Thymus (tissue), 11 donors: Measurements from ENCODE around the gene LY6G5C. TPM values are rescaled to one million over a fixed set of nuclear protein-coding genes. Genes with fewer than 3 reads are reported as not detected.

Experiments
- DNase-seq, 9 donors: peaks; one replicate each; pipeline ENCODE4 v3.0.0-alpha.2; 2013; ENCODE audit warnings: low spot score in 9 of 9, low read depth in 6 of 9, missing footprints in 1 of 9
- H3K27ac ChIP-seq, 2 donors: one replicate each; pipeline ENCODE4 v1.5.1; 2013; ENCODE audit warnings: control low read depth in 1 of 2, low read depth in 1 of 2, low read length in 1 of 2, mild to moderate bottlenecking in 1 of 2, moderate library complexity in 1 of 2
- H3K27me3 ChIP-seq, 2 donors: one replicate each; pipeline ENCODE4 v1.5.1; 2013; ENCODE audit warnings: low read length in 1 of 2; ENCODE audit not compliant: control insufficient read depth in 2 of 2, insufficient read depth in 1 of 2
- H3K36me3 ChIP-seq, 2 donors: one replicate each; pipeline ENCODE4 v1.5.1; 2013; ENCODE audit warnings: low read length in 1 of 2, mild to moderate bottlenecking in 1 of 2, moderate library complexity in 1 of 2; ENCODE audit not compliant: control insufficient read depth in 2 of 2, insufficient read depth in 2 of 2
- H3K4me1 ChIP-seq, 2 donors: one replicate each; pipeline ENCODE4 v1.5.1; 2013; ENCODE audit warnings: low read length in 2 of 2; ENCODE audit not compliant: control insufficient read depth in 2 of 2, insufficient read depth in 2 of 2
- H3K4me3 ChIP-seq, 2 donors: one replicate each; pipeline ENCODE4 v1.5.1; 2013; ENCODE audit warnings: low read length in 2 of 2, control low read depth in 1 of 2, mild to moderate bottlenecking in 1 of 2
- H3K9me3 ChIP-seq, 2 donors: one replicate each; pipeline ENCODE4 v1.5.1; 2013; ENCODE audit warnings: low read length in 1 of 2, mild to moderate bottlenecking in 1 of 2; ENCODE audit not compliant: control insufficient read depth in 2 of 2, insufficient read depth in 1 of 2
- WGBS: extraction: QIAGEN DNeasy Blood & Tissue Kit; methylation state at CpG from one replicate; pipeline ENCODE4 v1.1.7; 2013; 5-methylcytosine and 5-hydroxymethylcytosine counted together
- polyA plus RNA-seq: library from polyadenylated mRNA; stranded (reverse); fragments of 200-250 nt; gene quantifications from one replicate; pipeline ENCODE4 v1.2.3, GENCODE V29; 2013
- total RNA-seq: library from RNA; stranded (reverse); fragments of 120-200 nt; gene quantifications from one replicate; pipeline ENCODE4 v1.2.4, GENCODE V29; 2013
- donor health status: healthy.

LY6G5C gene
- total and polyA plus RNA-seq, 2 donors = 0.90 to 9.1 TPM

DNA sequence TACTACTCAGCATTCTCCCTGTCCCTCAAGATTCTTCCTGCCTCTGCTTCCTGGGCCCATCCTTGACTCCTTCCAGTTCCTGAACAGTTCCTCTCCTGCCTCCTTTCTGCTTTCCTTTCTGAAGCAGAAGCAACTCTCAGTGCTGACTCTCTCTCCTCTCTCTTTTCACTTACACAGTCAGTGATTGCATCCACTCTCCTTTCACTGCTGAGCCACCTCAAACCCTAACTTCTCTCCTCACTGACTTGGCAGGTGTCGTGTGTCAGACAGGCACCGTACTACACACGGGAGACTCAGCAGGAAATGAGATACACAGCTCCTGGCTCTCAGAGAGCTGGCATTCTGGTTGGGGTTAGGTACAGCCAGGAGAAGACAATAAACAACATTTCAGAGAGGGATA lies 16.7 kb upstream of the LY6G5C start:
- H3K9me3 ChIP-seq = no peaks in the 10 kb centered on the region
- H3K4me1 ChIP-seq = peaks cover 10 to 13% of the 10 kb centered on the region in 2 donors
- no peak overlapping the region for H3K27ac ChIP-seq
- DNase-seq = peak in 1 of 9 donors; percentile 28
- 77% methylated on average over 3 of the region's 3 CpGs for WGBS
- no peaks in the 10 kb centered on the region for H3K27me3 ChIP-seq
- H3K36me3 ChIP-seq = peaks cover 50 to 66% of the 10 kb centered on the region in 2 donors
- H3K4me3 ChIP-seq = no peak overlapping the region

DNA sequence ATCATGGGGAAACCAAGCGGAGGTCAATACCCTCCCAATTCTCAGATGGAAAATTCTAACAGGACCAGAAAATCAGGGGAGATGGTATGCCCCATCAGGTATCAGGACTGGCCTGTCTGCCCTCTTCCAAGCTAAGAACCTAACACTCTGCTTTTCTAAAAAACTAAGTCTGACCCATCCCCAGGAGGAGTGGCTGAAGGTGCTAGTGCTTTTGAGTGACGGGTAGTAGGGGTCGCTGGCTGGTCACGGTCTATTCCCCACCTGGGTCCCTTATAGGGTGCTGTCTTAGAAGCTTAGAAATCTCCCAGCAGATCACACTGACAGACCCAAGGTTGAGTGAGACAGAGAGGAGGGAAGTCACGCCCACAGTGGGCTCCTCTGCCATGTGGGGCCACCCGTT lies 12.7 kb upstream of the LY6G5C start:
- Histone ChIP-seq H3K36me3 (peaks cover 70 to 77% of the 10 kb centered on the region in 2 donors), H3K27me3 (no peaks in the 10 kb centered on the region), H3K4me3 (no peak overlapping the region), H3K9me3 (no peaks in the 10 kb centered on the region), H3K27ac (no peak overlapping the region), H3K4me1 (peaks cover 0 to 3% of the 10 kb centered on the region in 2 donors)
- DNase-seq = no peak
- WGBS = 98% methylated on average over 6 of the region's 6 CpGs

DNA sequence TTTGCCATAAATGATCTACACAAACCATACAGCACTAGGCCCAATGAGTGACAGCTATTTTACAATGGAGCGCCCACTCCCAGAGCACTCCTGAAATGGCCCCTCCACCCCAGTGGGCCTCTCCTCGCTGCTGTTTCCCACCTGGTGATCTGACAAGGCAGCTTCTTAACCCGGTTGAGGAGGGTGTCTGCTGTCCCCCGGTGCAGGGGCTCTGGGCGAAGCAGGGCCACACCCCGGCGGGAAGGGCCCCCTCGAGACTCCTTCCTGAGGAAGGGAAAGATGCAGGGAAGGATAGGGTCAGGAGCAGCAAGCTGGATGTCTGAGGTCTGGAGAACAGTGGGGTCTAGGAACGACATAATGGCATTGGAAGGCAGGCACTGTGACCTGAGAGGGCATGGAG lies 12.0 kb upstream of the LY6G5C start:
- Histone ChIP-seq H3K4me3 (no peak overlapping the region), H3K27ac (no peak overlapping the region), H3K27me3 (no peaks in the 10 kb centered on the region), H3K4me1 (peaks cover 0 to 3% of the 10 kb centered on the region in 2 donors), H3K9me3 (no peaks in the 10 kb centered on the region), H3K36me3 (peaks cover 75 to 81% of the 10 kb centered on the region in 2 donors)
- WGBS = 97% methylated on average over 9 of the region's 9 CpGs
- no peak for DNase-seq

DNA sequence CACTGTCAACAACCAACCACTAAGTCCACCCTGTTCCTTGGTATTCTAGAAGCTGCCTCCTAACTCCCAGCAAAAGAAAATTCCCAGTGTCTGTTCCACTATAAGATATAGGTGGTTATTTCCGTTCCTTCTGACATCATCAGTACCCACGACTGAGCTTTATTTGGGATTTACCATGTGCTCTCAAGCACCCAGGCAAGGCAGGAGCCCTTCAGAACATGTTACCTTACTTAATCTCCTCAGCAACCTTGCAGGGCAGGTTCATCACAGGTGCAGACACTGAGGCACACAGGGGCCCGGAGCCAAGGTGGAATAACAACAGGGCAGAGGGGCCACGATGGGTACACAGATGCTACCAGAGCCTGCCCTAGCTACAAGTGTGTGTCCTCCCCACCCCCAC lies 11.5 kb upstream of the LY6G5C start:
- 97% methylated on average over 4 of the region's 4 CpGs for WGBS
- H3K36me3 ChIP-seq = peaks cover 80 to 86% of the 10 kb centered on the region in 2 donors
- H3K27ac ChIP-seq = no peak overlapping the region
- no peak for DNase-seq
- H3K27me3 ChIP-seq = no peaks in the 10 kb centered on the region
- no peaks in the 10 kb centered on the region for H3K9me3 ChIP-seq
- peaks cover 0 to 2% of the 10 kb centered on the region in 2 donors for H3K4me1 ChIP-seq
- H3K4me3 ChIP-seq = no peak overlapping the region

DNA sequence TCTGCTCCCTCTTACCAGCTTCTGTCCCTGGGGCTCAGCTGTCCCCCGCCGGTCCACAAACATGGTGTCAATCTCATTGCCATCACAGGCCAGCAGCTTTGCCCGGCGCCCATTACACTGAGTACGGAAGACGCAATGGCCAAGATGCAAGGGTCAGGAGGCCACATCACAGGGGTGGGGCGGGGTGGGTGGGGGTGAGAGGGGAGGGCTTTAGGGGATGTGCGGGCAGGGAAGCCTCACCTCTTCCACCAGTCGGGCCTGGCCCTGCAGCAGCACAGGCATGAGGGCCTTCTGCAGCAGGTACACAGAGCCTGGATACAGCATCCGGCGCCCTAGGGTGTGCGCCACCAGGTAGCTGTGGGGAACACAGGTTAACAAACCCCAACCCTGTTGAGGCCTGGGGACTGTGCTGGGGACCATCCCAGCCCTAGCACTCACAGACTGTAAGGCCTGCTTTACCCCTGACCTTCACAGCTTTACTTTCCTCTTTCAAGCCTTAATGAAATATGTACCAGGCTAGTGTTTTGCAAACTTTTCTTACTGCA lies 10.8 kb upstream of the LY6G5C start:
- no peaks in the 10 kb centered on the region for H3K4me1 ChIP-seq
- peaks cover 83 to 88% of the 10 kb centered on the region in 2 donors for H3K36me3 ChIP-seq
- WGBS = 99% methylated on average over 12 of the region's 12 CpGs

GRCh38 chr6:31691078-31691463 lies 10.2 kb upstream of the LY6G5C start:
- Histone ChIP-seq H3K27ac (no peak overlapping the region), H3K36me3 (peaks cover 87 to 88% of the 10 kb centered on the region in 2 donors), H3K9me3 (no peaks in the 10 kb centered on the region), H3K4me3 (no peak overlapping the region), H3K4me1 (no peaks in the 10 kb centered on the region), H3K27me3 (no peaks in the 10 kb centered on the region)
- WGBS = 98% methylated on average over 6 of the region's 6 CpGs
- no peak for DNase-seq

More for the DNA sequence above, 10.8 kb upstream of the LY6G5C start:
- Histone ChIP-seq H3K4me3 (no peak overlapping the region), H3K9me3 (no peaks in the 10 kb centered on the region), H3K27ac (no peak overlapping the region), H3K27me3 (no peaks in the 10 kb centered on the region)
- DNase-seq = no peak

DNA sequence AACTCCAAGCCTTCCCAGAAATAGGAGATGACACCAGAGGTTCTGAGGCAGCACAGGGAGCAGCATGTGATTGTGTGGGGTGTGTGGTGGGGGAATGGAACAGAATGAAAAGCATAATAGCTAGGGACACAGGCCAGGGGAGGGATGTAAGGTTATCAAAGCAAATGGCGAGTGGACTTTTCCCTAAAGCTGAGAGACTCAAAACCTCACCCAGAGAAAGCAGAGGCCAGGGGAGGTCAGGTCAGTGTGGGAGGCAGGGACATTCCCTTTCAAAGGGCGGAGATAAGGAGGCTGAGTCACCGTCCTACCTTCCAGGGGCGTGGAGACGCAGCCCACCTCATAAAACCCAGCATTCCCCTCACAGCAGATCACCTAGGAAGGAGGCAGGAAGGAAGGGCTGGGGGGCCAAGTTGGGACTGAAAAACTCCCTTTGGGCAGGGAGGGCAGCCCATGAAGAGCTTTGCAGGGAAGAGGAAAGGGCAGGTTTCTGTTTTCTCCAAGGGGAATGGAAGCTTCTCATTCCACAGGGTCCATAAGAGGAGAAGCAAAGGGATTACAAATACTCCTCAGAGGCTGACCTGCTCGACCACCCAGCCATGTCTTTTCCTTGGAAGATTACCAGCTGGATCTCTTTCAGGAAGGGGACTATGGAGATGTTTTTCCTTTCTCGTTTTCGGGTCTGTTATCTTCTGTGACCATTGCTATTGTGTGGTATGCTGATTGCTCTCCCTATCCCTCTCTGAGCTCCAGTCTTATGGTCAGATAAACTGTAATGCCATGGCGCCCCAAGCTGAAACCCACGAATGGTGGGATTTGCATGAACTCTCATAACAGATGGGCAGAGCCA lies 9.6 kb upstream of the LY6G5C start:
- Histone ChIP-seq H3K27me3 (no peaks in the 10 kb centered on the region), H3K9me3 (no peaks in the 10 kb centered on the region), H3K4me1 (no peaks in the 10 kb centered on the region), H3K4me3 (no peak overlapping the region), H3K27ac (no peak overlapping the region), H3K36me3 (peaks cover 91 to 95% of the 10 kb centered on the region in 2 donors)
- WGBS = 97% methylated on average over 10 of the region's 10 CpGs
- no peak for DNase-seq

DNA sequence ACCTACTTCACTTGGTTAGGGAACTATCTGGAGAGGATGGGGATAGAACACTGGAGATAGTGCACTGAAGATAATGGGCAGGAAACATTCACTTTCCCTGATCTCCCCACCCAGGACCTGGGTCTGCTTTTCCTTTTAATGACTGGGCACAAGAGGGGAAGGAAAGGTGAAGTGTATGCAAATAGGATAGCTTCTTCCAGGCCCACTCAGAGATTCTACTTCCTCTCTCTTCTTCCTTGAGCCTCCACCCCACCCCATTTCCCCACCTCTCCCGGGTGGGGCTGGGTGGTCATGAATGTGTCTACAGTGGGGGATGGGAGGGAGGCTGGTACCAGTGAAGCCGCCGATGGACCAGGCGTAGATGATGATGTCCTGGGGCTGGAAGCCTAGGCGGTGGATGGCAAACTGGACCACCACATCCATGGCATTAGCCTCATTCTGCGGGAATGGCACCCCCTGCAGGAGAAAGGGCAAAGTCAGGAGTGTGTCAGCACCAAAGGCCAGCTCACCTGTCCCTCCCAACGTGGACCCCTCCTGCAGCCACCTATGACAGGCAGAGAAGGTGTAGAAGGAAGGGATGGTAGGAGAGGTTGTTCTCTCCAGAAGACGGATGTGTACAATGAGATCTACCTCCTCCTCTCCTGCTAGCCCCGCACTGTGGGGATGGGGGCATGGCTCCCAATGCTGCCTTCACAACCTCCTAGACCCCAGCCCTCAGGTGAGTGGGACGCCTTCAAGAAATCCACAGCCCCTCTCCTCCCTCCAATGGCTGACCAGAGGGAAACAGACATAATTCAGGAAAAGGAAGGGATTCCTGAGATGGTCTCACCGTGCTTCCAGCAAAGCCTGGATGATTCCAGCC lies 8.6 kb upstream of the LY6G5C start:
- WGBS = 95% methylated on average over 11 of the region's 11 CpGs
- H3K4me3 ChIP-seq = no peak overlapping the region
- H3K9me3 ChIP-seq = no peaks in the 10 kb centered on the region
- no peaks in the 10 kb centered on the region for H3K4me1 ChIP-seq
- H3K27ac ChIP-seq = no peak overlapping the region
- H3K27me3 ChIP-seq = no peaks in the 10 kb centered on the region
- peaks cover 87 to 88% of the 10 kb centered on the region in 2 donors for H3K36me3 ChIP-seq
- DNase-seq = no peak
